IPS DF 6.9 (cell line): Measurements from ENCODE around the gene MAML2.

Experiments used
- DNase-seq: peaks from one replicate; pipeline ENCODE4 v3.0.0-alpha.2; 2013; ENCODE audit warnings: low read depth, low spot score
- H3K27ac ChIP-seq: one replicate; pipeline ENCODE4 v1.5.1; 2013; ENCODE audit warnings: low read length, control low read depth
- H3K27me3 ChIP-seq: 2 replicates; pipeline ENCODE4 v1.6.1; 2013; ENCODE audit warnings: mild to moderate bottlenecking, low read length; ENCODE audit not compliant: control insufficient read depth, insufficient read depth
- H3K36me3 ChIP-seq: 2 replicates; pipeline ENCODE4 v1.6.1; 2013; ENCODE audit warnings: low read length; ENCODE audit not compliant: control insufficient read depth, insufficient read depth
- H3K4me1 ChIP-seq: 2 replicates; pipeline ENCODE4 v1.6.1; 2013; ENCODE audit warnings: low read length; ENCODE audit not compliant: control insufficient read depth, insufficient read depth
- H3K4me3 ChIP-seq: 2 replicates; pipeline ENCODE4 v1.5.1; 2013; ENCODE audit warnings: mild to moderate bottlenecking, low read length
- H3K9me3 ChIP-seq: 2 replicates; pipeline ENCODE4 v1.6.1; 2013; ENCODE audit warnings: low read length, inconsistent platforms; ENCODE audit not compliant: control insufficient read depth, insufficient read depth
- WGBS: extraction: QIAGEN DNeasy Blood & Tissue Kit; methylation state at CpG from one replicate; pipeline ENCODE4 v1.1.7; 2013; ENCODE audit warnings: mixed read lengths, missing lambda C conversion rate; ENCODE audit not compliant: insufficient read length, insufficient coverage; 5-methylcytosine and 5-hydroxymethylcytosine counted together

The MAML2 gene

DNA sequence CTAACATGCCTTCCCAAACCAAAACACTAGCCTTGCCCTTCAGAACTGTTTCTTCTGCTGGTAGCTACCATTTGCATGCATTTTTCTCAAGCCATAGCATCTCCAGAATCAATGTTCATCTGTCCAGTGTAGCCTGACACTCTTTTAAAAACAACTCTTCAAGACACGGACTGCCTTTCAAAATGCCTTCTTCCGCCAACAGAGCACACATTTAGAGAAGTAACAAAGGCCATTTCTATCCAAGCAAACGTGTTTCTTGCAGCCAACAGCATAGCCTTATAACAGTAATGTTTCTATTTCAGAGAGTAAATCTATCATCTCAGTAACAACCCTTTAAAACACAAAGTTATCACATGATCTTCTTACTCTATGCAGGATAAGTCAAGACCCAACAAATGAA lies 275.8 kb downstream of the MAML2 start:
- Histone ChIP-seq H3K9me3 (no peaks in the 10 kb centered on the region), H3K4me1 (no peaks in the 10 kb centered on the region), H3K27me3 (no peaks in the 10 kb centered on the region), H3K4me3 (no peak overlapping the region), H3K27ac (no peak overlapping the region), H3K36me3 (no peaks in the 10 kb centered on the region)
- no CpG with 5 or more reads among the region's 3 CpGs for whole genome bisulfite sequencing
- DNase-seq: no peak

DNA sequence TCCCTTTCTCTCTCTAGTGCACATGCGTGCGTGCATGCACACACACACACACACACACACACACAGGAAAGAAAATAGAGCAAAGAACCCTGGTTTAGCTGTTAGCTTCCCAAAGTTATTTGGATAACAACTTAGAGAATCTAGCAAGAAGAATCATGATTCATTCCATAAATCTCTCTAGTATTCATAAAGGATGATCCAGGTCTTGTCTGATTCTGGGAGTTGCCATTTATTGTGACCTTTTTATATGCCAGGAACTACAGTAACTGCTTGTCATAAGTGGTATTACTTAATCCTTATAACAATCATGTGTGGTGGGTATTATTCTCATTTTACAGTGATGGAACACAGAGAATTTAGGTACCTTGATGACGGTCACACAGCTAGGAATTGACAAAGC lies 277.6 kb downstream of the MAML2 start:
- Histone ChIP-seq H3K27me3 (no peaks in the 10 kb centered on the region), H3K4me3 (no peak overlapping the region), H3K4me1 (no peaks in the 10 kb centered on the region), H3K36me3 (no peaks in the 10 kb centered on the region), H3K27ac (no peak overlapping the region), H3K9me3 (no peaks in the 10 kb centered on the region)
- WGBS: no CpG with 5 or more reads among the region's 3 CpGs
- no peak for DNase-seq

DNA sequence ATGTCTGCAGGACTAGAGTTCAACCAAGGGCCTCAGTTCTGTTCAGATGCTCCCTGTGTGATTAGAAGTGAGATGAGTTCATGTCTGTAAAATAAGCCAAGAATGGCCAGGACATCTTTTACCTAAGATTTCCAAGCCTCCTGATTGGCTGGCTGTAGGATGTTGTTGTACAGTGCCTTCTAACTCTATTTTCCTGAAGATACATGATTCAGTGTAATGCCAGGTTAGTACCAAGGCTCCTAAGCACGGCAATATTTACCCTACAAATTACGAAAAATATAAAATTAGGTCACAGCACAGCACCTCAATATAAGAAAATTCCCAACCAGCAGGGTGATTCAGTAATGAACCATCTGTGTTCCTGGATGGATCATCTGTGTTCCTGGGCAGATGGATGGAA lies 279.1 kb downstream of the MAML2 start:
- Histone ChIP-seq H3K9me3 (no peaks in the 10 kb centered on the region), H3K36me3 (no peaks in the 10 kb centered on the region), H3K27me3 (no peaks in the 10 kb centered on the region), H3K27ac (no peak overlapping the region), H3K4me1 (no peaks in the 10 kb centered on the region), H3K4me3 (no peak overlapping the region)
- no CpG with 5 or more reads among the region's 2 CpGs for WGBS
- DNase-seq: no peak

DNA sequence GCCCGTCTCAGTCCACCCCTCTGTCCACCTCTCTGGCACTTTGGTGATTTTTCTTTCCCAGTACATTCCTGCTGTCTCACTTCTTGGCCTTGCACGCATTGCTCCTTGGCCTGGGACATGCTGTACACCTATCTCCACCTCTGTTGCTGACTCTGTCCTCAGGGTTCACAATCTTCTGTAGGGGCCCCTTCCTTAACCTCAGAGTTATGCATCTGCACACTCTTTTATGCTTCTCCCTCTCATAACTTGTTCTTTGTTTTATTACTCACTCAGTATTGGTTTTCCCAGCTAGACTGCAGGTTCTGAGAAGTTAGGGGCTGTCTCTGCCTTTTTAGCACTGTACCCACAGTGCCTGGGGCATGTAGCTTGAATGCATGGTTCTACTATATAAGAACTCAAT lies 279.9 kb downstream of the MAML2 start:
- Histone ChIP-seq H3K27ac (no peak overlapping the region), H3K4me3 (no peak overlapping the region), H3K27me3 (no peaks in the 10 kb centered on the region), H3K4me1 (no peaks in the 10 kb centered on the region), H3K9me3 (no peaks in the 10 kb centered on the region), H3K36me3 (no peaks in the 10 kb centered on the region)
- no peak for DNase-seq
- whole genome bisulfite sequencing: no CpG with 5 or more reads among the region's 2 CpGs

DNA sequence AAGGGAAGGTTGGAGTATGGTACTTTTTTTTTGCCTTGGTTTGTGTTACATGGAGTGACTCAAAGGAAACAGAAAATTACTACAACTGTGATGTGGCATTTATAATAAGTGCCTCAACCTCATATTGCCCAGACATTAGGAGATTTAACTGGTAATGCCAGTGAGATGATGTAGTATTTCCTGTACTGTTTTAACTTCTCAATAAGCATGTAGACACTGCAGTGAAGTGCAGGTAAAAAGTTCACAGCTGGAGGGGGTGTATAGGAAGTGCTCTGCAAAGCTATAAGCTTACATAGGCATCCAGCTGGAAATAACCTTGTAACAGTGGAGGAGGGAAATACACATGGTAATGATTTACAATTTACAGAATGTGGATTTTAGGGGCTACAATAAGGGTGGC lies 280.9 kb downstream of the MAML2 start:
- Histone ChIP-seq H3K9me3 (no peaks in the 10 kb centered on the region), H3K27me3 (no peaks in the 10 kb centered on the region), H3K4me3 (no peak overlapping the region), H3K27ac (no peak overlapping the region), H3K4me1 (no peaks in the 10 kb centered on the region), H3K36me3 (no peaks in the 10 kb centered on the region)
- DNase-seq: no peak

DNA sequence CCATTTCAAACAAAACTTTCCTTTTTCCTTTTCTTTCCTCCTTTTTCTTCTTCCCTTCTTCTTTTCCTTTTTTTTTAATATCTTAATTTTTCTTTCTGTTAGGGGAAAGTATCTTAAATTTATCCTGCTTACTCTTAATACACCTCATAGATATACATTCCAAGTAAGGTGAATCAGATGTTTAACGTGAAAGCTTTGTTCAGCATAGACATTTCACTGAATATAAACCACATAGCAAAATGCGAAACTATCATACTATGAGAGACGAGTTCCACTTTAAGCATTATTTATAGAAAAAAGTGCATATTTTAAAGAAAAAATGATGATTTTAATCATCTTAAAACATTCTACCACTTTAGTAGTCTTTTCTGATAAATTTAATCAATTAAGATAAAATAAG lies 281.3 kb downstream of the MAML2 start:
- Histone ChIP-seq H3K4me1 (no peaks in the 10 kb centered on the region), H3K27me3 (no peaks in the 10 kb centered on the region), H3K9me3 (no peaks in the 10 kb centered on the region), H3K4me3 (no peak overlapping the region), H3K27ac (no peak overlapping the region), H3K36me3 (no peaks in the 10 kb centered on the region)
- no peak for DNase-seq
- WGBS: no CpG with 5 or more reads among the region's 3 CpGs

DNA sequence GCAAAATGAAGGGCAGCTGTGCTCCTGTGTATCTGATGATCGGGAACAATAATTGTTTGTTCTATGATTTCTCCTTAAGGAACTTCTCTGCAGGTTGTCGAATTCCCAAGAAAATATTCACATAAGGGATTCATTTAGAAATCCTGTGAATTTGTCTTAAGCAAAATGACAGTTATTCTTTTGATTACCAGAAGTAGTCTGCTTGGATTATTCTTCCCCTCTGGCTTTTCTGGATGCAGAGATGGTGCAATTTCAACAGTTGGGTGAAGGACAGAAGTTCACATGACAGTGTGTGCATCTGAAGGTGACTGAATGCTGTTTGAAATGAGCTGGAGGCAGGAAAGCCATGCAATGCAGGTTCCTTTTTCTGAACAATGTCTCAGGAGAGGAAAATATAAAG lies 281.9 kb downstream of the MAML2 start:
- H3K9me3 ChIP-seq: no peaks in the 10 kb centered on the region
- no CpG with 5 or more reads among the region's 2 CpGs for WGBS
- no peaks in the 10 kb centered on the region for H3K36me3 ChIP-seq
- no peak for DNase-seq
- H3K27me3 ChIP-seq: no peaks in the 10 kb centered on the region
- no peaks in the 10 kb centered on the region for H3K4me1 ChIP-seq
- no peak overlapping the region for H3K4me3 ChIP-seq
- H3K27ac ChIP-seq: no peak overlapping the region

DNA sequence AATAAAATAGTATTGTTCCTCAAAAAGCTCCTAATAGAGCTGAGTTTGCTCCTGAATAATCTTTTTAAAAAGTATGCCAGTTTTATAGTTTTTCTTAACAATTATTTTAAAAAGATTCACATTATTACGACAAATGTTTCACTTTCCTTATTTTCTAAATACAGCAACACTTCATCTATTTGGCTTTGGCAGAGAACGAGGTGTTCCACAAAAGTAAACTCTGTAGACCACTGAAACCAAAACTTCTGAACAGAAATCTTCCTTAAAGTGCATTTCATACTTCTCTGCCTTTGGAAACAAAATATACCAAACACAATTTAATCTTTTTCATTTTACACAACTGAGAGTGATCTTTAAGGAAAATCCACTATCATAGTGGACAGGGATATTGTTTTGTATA lies 285.5 kb downstream of the MAML2 start:
- Histone ChIP-seq H3K9me3 (no peaks in the 10 kb centered on the region), H3K27ac (no peak overlapping the region), H3K4me3 (no peak overlapping the region), H3K36me3 (no peaks in the 10 kb centered on the region), H3K27me3 (no peaks in the 10 kb centered on the region), H3K4me1 (no peaks in the 10 kb centered on the region)
- no CpG with 5 or more reads among the region's 2 CpGs for WGBS
- no peak for DNase-seq

DNA sequence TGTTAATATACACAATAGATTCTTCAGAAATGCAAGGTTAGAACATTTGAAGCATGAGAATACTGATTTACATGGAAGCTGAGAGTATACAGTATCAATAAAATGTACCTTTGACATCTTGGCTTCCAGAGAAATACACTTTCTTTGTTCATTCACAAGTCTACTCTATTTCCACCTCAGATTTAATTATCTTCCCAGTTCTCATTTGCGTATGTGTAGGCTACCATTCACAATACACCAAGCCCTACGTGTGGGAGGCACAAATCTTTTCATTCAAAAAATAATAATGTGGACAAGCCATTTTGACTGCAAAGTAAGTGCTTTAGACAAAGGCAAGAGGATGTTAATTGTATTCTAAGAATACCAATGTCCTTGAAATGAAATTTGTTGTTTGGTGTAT lies 286.4 kb downstream of the MAML2 start:
- WGBS: no CpG with 5 or more reads among the region's 2 CpGs
- H3K27ac ChIP-seq: no peak overlapping the region
- H3K4me3 ChIP-seq: no peak overlapping the region
- no peaks in the 10 kb centered on the region for H3K9me3 ChIP-seq
- H3K4me1 ChIP-seq: no peaks in the 10 kb centered on the region
- H3K36me3 ChIP-seq: no peaks in the 10 kb centered on the region
- no peak for DNase-seq
- H3K27me3 ChIP-seq: no peaks in the 10 kb centered on the region

DNA sequence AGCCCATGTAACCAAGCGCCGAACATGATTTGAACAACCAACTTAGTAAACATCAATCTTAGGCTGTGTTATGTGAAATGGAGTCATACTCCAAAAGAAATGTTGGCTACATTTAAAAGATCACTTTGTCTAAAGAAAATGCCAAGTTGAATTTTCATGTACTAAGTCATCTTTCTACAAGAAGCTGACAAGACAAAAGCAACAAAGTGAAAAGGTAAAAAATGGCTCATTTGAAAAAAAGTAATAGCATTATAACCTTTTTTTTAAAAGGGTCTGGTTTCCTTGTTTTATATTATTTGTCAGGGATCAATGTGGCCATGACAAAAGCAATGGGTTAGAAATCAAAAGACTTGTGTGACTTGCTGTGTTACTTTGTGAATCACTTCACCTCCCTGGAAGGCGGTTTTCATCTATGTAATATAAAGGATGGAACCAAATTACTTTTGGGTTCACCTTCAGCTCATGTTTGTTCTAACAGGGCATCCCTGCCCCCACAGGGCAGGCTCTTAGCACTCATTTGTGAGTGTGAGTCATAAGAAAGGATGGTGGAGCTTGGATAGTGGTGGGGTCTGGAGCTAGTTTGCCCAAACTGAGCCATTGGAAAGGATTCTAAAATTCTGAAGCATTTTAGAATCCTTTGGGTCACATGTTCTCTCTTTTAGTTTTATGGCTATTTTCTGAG lies 287.1 kb downstream of the MAML2 start:
- no peak overlapping the region for H3K4me3 ChIP-seq
- DNase-seq: no peak
- no peaks in the 10 kb centered on the region for H3K4me1 ChIP-seq
- H3K27ac ChIP-seq: no peak overlapping the region
- H3K36me3 ChIP-seq: no peaks in the 10 kb centered on the region
- no peaks in the 10 kb centered on the region for H3K9me3 ChIP-seq
- no peaks in the 10 kb centered on the region for H3K27me3 ChIP-seq
- no CpG with 5 or more reads among the region's 3 CpGs for WGBS

DNA sequence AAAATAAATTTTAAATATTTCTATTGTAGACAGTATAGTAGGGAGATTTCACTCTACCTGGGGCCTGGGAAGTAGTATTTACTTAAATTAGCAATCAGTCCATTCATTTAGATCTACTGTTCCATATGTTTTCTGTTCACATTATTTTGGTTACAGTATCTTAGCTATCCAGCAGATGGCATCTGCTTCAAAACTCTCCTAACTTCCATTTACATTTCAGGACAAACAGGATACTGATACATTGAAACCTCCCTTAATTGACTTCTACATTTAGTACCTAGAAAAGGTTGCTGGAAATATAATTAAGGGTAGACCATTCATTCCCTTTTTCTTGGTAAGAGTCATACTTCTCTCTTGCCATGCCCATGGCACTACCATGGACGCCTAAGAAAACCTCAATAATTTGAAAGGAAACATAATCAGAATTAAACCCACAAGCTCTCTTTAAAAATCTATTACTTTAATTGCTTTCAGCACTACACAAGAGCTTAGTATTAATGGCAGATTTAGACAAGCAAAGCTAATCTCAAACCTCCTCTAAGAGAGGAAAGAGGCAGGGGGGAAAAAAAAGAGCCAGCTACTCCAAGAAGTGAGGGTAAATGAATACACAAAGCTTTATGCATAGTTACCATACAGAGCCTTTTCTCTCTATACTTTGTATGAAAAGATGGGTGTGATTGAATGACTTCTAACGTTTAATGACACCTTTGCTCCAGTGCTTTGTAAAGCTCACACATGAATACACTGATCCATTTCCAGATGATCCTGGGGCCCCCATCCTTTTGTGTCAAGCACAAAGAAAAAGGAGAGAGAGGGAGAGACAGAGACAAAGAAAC lies 287.9 kb downstream of the MAML2 start:
- H3K4me3 ChIP-seq: no peak overlapping the region
- no peaks in the 10 kb centered on the region for H3K4me1 ChIP-seq
- no CpG with 5 or more reads among the region's 2 CpGs for WGBS
- H3K27ac ChIP-seq: no peak overlapping the region
- no peak for DNase-seq
- H3K27me3 ChIP-seq: no peaks in the 10 kb centered on the region
- H3K9me3 ChIP-seq: no peaks in the 10 kb centered on the region
- no peaks in the 10 kb centered on the region for H3K36me3 ChIP-seq
